ENCODE results near the gene RIC8A. TPM values are rescaled to one million over a fixed set of nuclear protein-coding genes. Genes with fewer than 3 reads are reported as not detected.
"Not testable (repeated sequence)": the region's sequence is repeated elsewhere in the genome, so short reads cannot be mapped to it uniquely, and the experiment has no call there.

RIC8A gene
- total RNA-seq: 100 to 1,000 TPM in 1 of 2 donors, 10 to 100 TPM in 1; 68.0 to 101 TPM

GRCh38 chr11:207208-207862 is at the start of gene RIC8A, which contains the start of gene BET1L:
Gene RIC8A, plus strand, starts transcription at chr11:207708. Its CDS starts 1,147 bp downstream, at chr11:208855.
Gene BET1L, minus strand, starts transcription at chr11:207399. Its CDS starts 78 bp downstream, at chr11:207321.
- no peak for TF ChIP-seq CTCF (IDR thresholded peaks at IDR 0.05)
- no peaks in the 10 kb centered on the region for H3K9me3 ChIP-seq
- H3K36me3 ChIP-seq: peaks cover 58% of the 10 kb centered on the region
- H3K4me3 ChIP-seq: peak within 1 kb of the TSS; percentile 95 to 98
- H3K27me3 ChIP-seq: no peaks in the 10 kb centered on the region
- H3K27ac ChIP-seq: peak within 1 kb of the TSS; percentile 95 to 99
- peaks cover 0 to 63% of the 10 kb centered on the region in 2 donors for H3K4me1 ChIP-seq
- peak; percentile 97 for DNase-seq (ENCODE audit: low spot score)

GRCh38 chr11:180242-180641 is 27.3 kb upstream of the RIC8A start:
- not testable (repeated sequence) for H3K4me3 ChIP-seq; H3K4me1 ChIP-seq; H3K27me3 ChIP-seq; H3K36me3 ChIP-seq; H3K27ac ChIP-seq; DNase-seq (ENCODE audit: low spot score); H3K9me3 ChIP-seq
- peak in 1 of 2 donors; percentile 39 for TF ChIP-seq CTCF (IDR thresholded peaks at IDR 0.05)

GRCh38 chr11:189200-189783 is 18.2 kb upstream of the RIC8A start:
- not testable (repeated sequence) for H3K4me1 ChIP-seq; H3K4me3 ChIP-seq; H3K27ac ChIP-seq; H3K9me3 ChIP-seq; DNase-seq (ENCODE audit: low spot score); H3K27me3 ChIP-seq; H3K36me3 ChIP-seq

- not testable (repeated sequence) for H3K4me3 ChIP-seq; H3K4me1 ChIP-seq; H3K27me3 ChIP-seq; H3K27ac ChIP-seq; DNase-seq (ENCODE audit: low spot score); H3K36me3 ChIP-seq; H3K9me3 ChIP-seq
Measured at GRCh38 chr11:189843-190311, 17.6 kb upstream of the RIC8A start.

- not testable (repeated sequence) for H3K9me3 ChIP-seq; H3K27ac ChIP-seq; H3K4me3 ChIP-seq; H3K27me3 ChIP-seq; H3K36me3 ChIP-seq; H3K4me1 ChIP-seq; DNase-seq (ENCODE audit: low spot score)
Measured at GRCh38 chr11:190546-190945, 17.0 kb upstream of the RIC8A start.

GRCh38 chr11:191490-192478 is 15.7 kb upstream of the RIC8A start:
- H3K4me1 ChIP-seq; DNase-seq (ENCODE audit: low spot score); H3K27ac ChIP-seq; H3K27me3 ChIP-seq; H3K4me3 ChIP-seq; H3K36me3 ChIP-seq; H3K9me3 ChIP-seq: not testable (repeated sequence)
- peak in 1 of 2 donors; percentile 63 for TF ChIP-seq CTCF (IDR thresholded peaks at IDR 0.05)

GRCh38 chr11:192674-193128 is 14.8 kb upstream of the RIC8A start, which contains the start of gene SCGB1C1:
Gene SCGB1C1, plus strand, starts transcription at chr11:193078. Its CDS starts 22 bp downstream, at chr11:193100.
- DNase-seq (ENCODE audit: low spot score); H3K4me1 ChIP-seq; H3K9me3 ChIP-seq; H3K36me3 ChIP-seq; H3K27ac ChIP-seq; H3K4me3 ChIP-seq; H3K27me3 ChIP-seq: not testable (repeated sequence)

- H3K4me3 ChIP-seq: not testable (repeated sequence)
Measured at GRCh38 chr11:193481-193880, 14.0 kb upstream of the RIC8A start.

More at GRCh38 chr11:193481-193880, 14.0 kb upstream of the RIC8A start:
- DNase-seq (ENCODE audit: low spot score); H3K36me3 ChIP-seq; H3K9me3 ChIP-seq; H3K4me1 ChIP-seq; H3K27me3 ChIP-seq; H3K27ac ChIP-seq: not testable (repeated sequence)

Data from right atrium auricular region (tissue), 2 donors.